Muscle layer of duodenum (tissue), 2 donors: ENCODE measurements around the gene DIO3.

ENCODE experiments used
- H3K27ac ChIP-seq: one replicate; pipeline ENCODE4 v1.7.0; 2013; ENCODE audit warnings: mild to moderate bottlenecking, low read length
- H3K27me3 ChIP-seq: one replicate; pipeline ENCODE4 v1.7.0; 2013; ENCODE audit warnings: low read depth, mild to moderate bottlenecking, control low read depth, low read length
- H3K36me3 ChIP-seq, 2 donors: one replicate each; pipeline ENCODE4 v1.7.0; 2013; ENCODE audit warnings: low read length in 2 of 2, control low read depth in 1 of 2, mild to moderate bottlenecking in 1 of 2; ENCODE audit not compliant: insufficient read depth in 2 of 2, control insufficient read depth in 1 of 2
- H3K4me1 ChIP-seq, 2 donors: one replicate each; pipeline ENCODE4 v1.7.0; 2013; ENCODE audit warnings: low read length in 2 of 2, mild to moderate bottlenecking in 2 of 2, control low read depth in 1 of 2, moderate library complexity in 1 of 2; ENCODE audit not compliant: insufficient read depth in 2 of 2, control insufficient read depth in 1 of 2
- H3K4me3 ChIP-seq, 2 donors: one replicate each; pipeline ENCODE4 v1.7.0; 2013; ENCODE audit warnings: low read length in 2 of 2, low read depth in 1 of 2, mild to moderate bottlenecking in 1 of 2
- H3K9me3 ChIP-seq, 2 donors: one replicate each; pipeline ENCODE4 v1.7.0; 2013; ENCODE audit warnings: low read length in 2 of 2, control low read depth in 1 of 2, mild to moderate bottlenecking in 1 of 2; ENCODE audit not compliant: control insufficient read depth in 1 of 2
- donor health status: healthy.

The DIO3 gene

GRCh38 chr14:101561145-101561896 is at the start of gene DIO3:
TSS of gene DIO3 (plus strand) at chr14:101561495.
- Histone ChIP-seq H3K9me3 (peaks cover 5 to 17% of the 10 kb centered on the region in 2 donors), H3K27me3 (peaks cover 40% of the 10 kb centered on the region), H3K27ac (no peak within 1 kb of the TSS), H3K4me3 (peak within 1 kb of the TSS in 1 of 2 donors; percentile 63), H3K36me3 (no peaks in the 10 kb centered on the region), H3K4me1 (peaks cover 0 to 19% of the 10 kb centered on the region in 2 donors)

GRCh38 chr14:101511620-101512375 is 49.5 kb upstream of the DIO3 start:
- Histone ChIP-seq H3K9me3 (peaks cover 0 to 5% of the 10 kb centered on the region in 2 donors), H3K27me3 (no peaks in the 10 kb centered on the region), H3K4me1 (no peaks in the 10 kb centered on the region), H3K27ac (no peak overlapping the region), H3K4me3 (no peak overlapping the region), H3K36me3 (no peaks in the 10 kb centered on the region)

- Histone ChIP-seq H3K9me3 (peaks cover 0 to 5% of the 10 kb centered on the region in 2 donors), H3K4me3 (no peak overlapping the region), H3K36me3 (no peaks in the 10 kb centered on the region), H3K27me3 (no peaks in the 10 kb centered on the region), H3K27ac (no peak overlapping the region), H3K4me1 (no peaks in the 10 kb centered on the region)
Observed at GRCh38 chr14:101512376-101512695, 49.0 kb upstream of the DIO3 start.

GRCh38 chr14:101514136-101514535 is 47.2 kb upstream of the DIO3 start:
- H3K4me3 ChIP-seq: no peak overlapping the region
- H3K9me3 ChIP-seq: peaks cover 0 to 5% of the 10 kb centered on the region in 2 donors
- H3K27me3 ChIP-seq: no peaks in the 10 kb centered on the region
- peaks cover 3% of the 10 kb centered on the region in 2 donors for H3K4me1 ChIP-seq
- no peak overlapping the region for H3K27ac ChIP-seq
- no peaks in the 10 kb centered on the region for H3K36me3 ChIP-seq

- H3K27me3 ChIP-seq: no peaks in the 10 kb centered on the region
- no peaks in the 10 kb centered on the region for H3K36me3 ChIP-seq
- H3K9me3 ChIP-seq: peaks cover 0 to 5% of the 10 kb centered on the region in 2 donors
- H3K27ac ChIP-seq: no peak overlapping the region
- H3K4me3 ChIP-seq: no peak overlapping the region
- peaks cover 3 to 4% of the 10 kb centered on the region in 2 donors for H3K4me1 ChIP-seq
Observed at GRCh38 chr14:101516401-101516800, 44.9 kb upstream of the DIO3 start.

GRCh38 chr14:101518611-101519473 is 42.5 kb upstream of the DIO3 start:
- Histone ChIP-seq H3K27me3 (no peaks in the 10 kb centered on the region), H3K27ac (no peak overlapping the region), H3K4me1 (peaks cover 3 to 4% of the 10 kb centered on the region in 2 donors), H3K4me3 (no peak overlapping the region), H3K36me3 (no peaks in the 10 kb centered on the region), H3K9me3 (peaks cover 0 to 5% of the 10 kb centered on the region in 2 donors)

- no peaks in the 10 kb centered on the region for H3K27me3 ChIP-seq
- H3K36me3 ChIP-seq: no peaks in the 10 kb centered on the region
- no peak overlapping the region for H3K27ac ChIP-seq
- H3K4me1 ChIP-seq: peaks cover 3 to 4% of the 10 kb centered on the region in 2 donors
- no peaks in the 10 kb centered on the region for H3K9me3 ChIP-seq
- H3K4me3 ChIP-seq: no peak overlapping the region
Observed at GRCh38 chr14:101520621-101521472, 40.4 kb upstream of the DIO3 start.

- no peaks in the 10 kb centered on the region for H3K9me3 ChIP-seq
- no peaks in the 10 kb centered on the region for H3K27me3 ChIP-seq
- H3K4me1 ChIP-seq: peaks cover 3 to 4% of the 10 kb centered on the region in 2 donors
- H3K36me3 ChIP-seq: no peaks in the 10 kb centered on the region
- no peak overlapping the region for H3K4me3 ChIP-seq
- no peak overlapping the region for H3K27ac ChIP-seq
Observed at GRCh38 chr14:101521473-101521915, 39.8 kb upstream of the DIO3 start.

GRCh38 chr14:101521978-101522377 is 39.3 kb upstream of the DIO3 start:
- Histone ChIP-seq H3K27ac (no peak overlapping the region), H3K4me3 (no peak overlapping the region), H3K36me3 (no peaks in the 10 kb centered on the region), H3K9me3 (no peaks in the 10 kb centered on the region), H3K4me1 (peaks cover 3 to 4% of the 10 kb centered on the region in 2 donors), H3K27me3 (no peaks in the 10 kb centered on the region)

GRCh38 chr14:101525640-101526527 is 35.4 kb upstream of the DIO3 start:
- Histone ChIP-seq H3K4me3 (no peak overlapping the region), H3K4me1 (no peaks in the 10 kb centered on the region), H3K36me3 (no peaks in the 10 kb centered on the region), H3K27ac (no peak overlapping the region), H3K9me3 (no peaks in the 10 kb centered on the region), H3K27me3 (no peaks in the 10 kb centered on the region)
